Right atrium auricular region (tissue), 2 donors: ENCODE measurements around the gene ATP5F1B. TPM values are rescaled to one million over a fixed set of nuclear protein-coding genes. Genes with fewer than 3 reads are reported as not detected.

Experiments
- DNase-seq: peaks from one replicate; pipeline ENCODE4 v3.0.0-alpha.2; 2019; ENCODE audit warnings: low spot score
- H3K27ac ChIP-seq, 2 donors: fragments of 200-600 bp; sonication (generic); 1 replicate in 1 of 2; 2 replicates in 1 of 2; pipeline ENCODE4 v1.5.1; 2016 to 2019
- H3K27me3 ChIP-seq, 2 donors: fragments of 200-600 bp; sonication (generic); one replicate each; pipeline versions ENCODE4 v1.5.1 to v1.6.0; 2017 to 2019
- H3K36me3 ChIP-seq: fragments of 200-600 bp; sonication (generic); one replicate; pipeline ENCODE4 v1.5.1; 2016
- H3K4me1 ChIP-seq, 2 donors: fragments of 200-600 bp; sonication (generic); one replicate each; pipeline versions ENCODE4 v1.5.1 to v1.6.0; 2017 to 2019
- H3K4me3 ChIP-seq, 2 donors: fragments of 200-600 bp; sonication (generic); 1 replicate in 1 of 2; 2 replicates in 1 of 2; pipeline ENCODE4 v1.5.1; 2017 to 2019; ENCODE audit warnings: mild to moderate bottlenecking in 1 of 2, moderate library complexity in 1 of 2
- H3K9me3 ChIP-seq, 2 donors: fragments of 200-600 bp; sonication (generic); one replicate each; pipeline ENCODE4 v1.5.1; 2019
- CTCF ChIP-seq, 2 donors: fragments of 200-600 bp; sonication (generic); IDR thresholded peaks; one replicate each; pipeline ENCODE4 v1.5.1; 2019; ENCODE audit warnings: antibody characterized with exemption in 2 of 2
- total RNA-seq, 2 donors: library from RNA; depleted of rRNA; stranded (reverse); fragments of >200 nt; gene quantifications; one replicate each; pipeline ENCODE4 v1.1.0, GENCODE V29; 2016

The ATP5F1B gene
- total RNA-seq, 2 donors from 2014 or later, result 1,028 to 1,860 TPM

GRCh38 chr12:56634837-56635791 lies 10.7 kb downstream of the ATP5F1B start:
- Histone ChIP-seq H3K27me3 (no peaks in the 10 kb centered on the region), H3K9me3 (no peaks in the 10 kb centered on the region), H3K4me3 (peak overlapping the region; percentile 80 to 88), H3K4me1 (peaks cover 0 to 65% of the 10 kb centered on the region in 2 donors), H3K27ac (peak overlapping the region; percentile 91 to 94), H3K36me3 (peaks cover 27% of the 10 kb centered on the region)
- DNase-seq, result peak; percentile 75
- peak; percentile 38 to 57 for TF ChIP-seq CTCF (IDR thresholded peaks at IDR 0.05)

GRCh38 chr12:56634242-56634836 lies 11.4 kb downstream of the ATP5F1B start:
- Histone ChIP-seq H3K27ac (peak overlapping the region; percentile 91 to 94), H3K4me3 (peak overlapping the region; percentile 80 to 88), H3K36me3 (peaks cover 19% of the 10 kb centered on the region), H3K27me3 (no peaks in the 10 kb centered on the region), H3K9me3 (no peaks in the 10 kb centered on the region), H3K4me1 (peaks cover 0 to 62% of the 10 kb centered on the region in 2 donors)
- TF ChIP-seq CTCF (IDR thresholded peaks at IDR 0.05), result no peak
- no peak for DNase-seq

- Histone ChIP-seq H3K9me3 (no peaks in the 10 kb centered on the region), H3K27ac (peak overlapping the region; percentile 91 to 94), H3K36me3 (peaks cover 12% of the 10 kb centered on the region), H3K4me3 (peak overlapping the region; percentile 80 to 88), H3K4me1 (peaks cover 0 to 62% of the 10 kb centered on the region in 2 donors), H3K27me3 (no peaks in the 10 kb centered on the region)
- no peak for DNase-seq
- no peak for TF ChIP-seq CTCF (IDR thresholded peaks at IDR 0.05)
Measured at GRCh38 chr12:56633468-56634241, 12.1 kb downstream of the ATP5F1B start.

GRCh38 chr12:56632701-56633467 lies 12.9 kb downstream of the ATP5F1B start:
- Histone ChIP-seq H3K27ac (peak overlapping the region; percentile 69 to 91), H3K9me3 (no peaks in the 10 kb centered on the region), H3K4me1 (peaks cover 0 to 67% of the 10 kb centered on the region in 2 donors), H3K36me3 (peaks cover 4% of the 10 kb centered on the region), H3K27me3 (no peaks in the 10 kb centered on the region), H3K4me3 (peak overlapping the region in 1 of 2 donors; percentile 80)
- no peak for DNase-seq
- no peak for TF ChIP-seq CTCF (IDR thresholded peaks at IDR 0.05)
